Panc1 (cell line): Measurements from ENCODE around the gene CEP164.

ENCODE experiments used
- TF ChIP-seq, protein P1 (sequence below): fragments of 450-650 bp; IDR thresholded peaks from 2 replicates; pipeline ENCODE4 v1.5.1; 2017; ENCODE audit warnings: mild to moderate bottlenecking
- TF ChIP-seq, protein P2 (sequence below), 2 experiments: IDR thresholded peaks; 2 replicates each; pipeline ENCODE4 v1.6.1; 2011 to 2012; ENCODE audit warnings: low read depth in 2 of 2, control low read depth in 1 of 2, low read length in 1 of 2, mild to moderate bottlenecking in 1 of 2, moderate library complexity in 1 of 2; ENCODE audit not compliant: insufficient read depth in 1 of 2

DNA sequence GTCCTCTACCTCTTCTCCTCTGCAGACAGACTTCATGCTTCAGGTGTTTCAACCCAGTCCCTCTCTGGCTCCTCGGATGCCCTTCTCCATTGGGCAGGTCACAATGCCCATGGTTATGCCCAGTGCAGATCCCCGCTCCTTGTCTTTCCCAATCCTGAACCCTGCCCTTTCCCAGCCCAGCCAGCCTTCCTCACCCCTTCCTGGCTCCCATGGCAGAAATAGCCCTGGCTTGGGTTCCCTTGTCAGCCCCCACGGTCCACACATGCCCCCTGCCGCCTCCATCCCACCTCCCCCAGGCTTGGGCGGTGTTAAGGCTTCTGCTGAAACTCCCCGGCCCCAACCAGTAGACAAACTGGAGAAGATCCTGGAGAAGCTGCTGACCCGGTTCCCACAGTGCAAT is 45.8 kb upstream of the CEP164 start:
- TF ChIP-seq, protein P1, sequence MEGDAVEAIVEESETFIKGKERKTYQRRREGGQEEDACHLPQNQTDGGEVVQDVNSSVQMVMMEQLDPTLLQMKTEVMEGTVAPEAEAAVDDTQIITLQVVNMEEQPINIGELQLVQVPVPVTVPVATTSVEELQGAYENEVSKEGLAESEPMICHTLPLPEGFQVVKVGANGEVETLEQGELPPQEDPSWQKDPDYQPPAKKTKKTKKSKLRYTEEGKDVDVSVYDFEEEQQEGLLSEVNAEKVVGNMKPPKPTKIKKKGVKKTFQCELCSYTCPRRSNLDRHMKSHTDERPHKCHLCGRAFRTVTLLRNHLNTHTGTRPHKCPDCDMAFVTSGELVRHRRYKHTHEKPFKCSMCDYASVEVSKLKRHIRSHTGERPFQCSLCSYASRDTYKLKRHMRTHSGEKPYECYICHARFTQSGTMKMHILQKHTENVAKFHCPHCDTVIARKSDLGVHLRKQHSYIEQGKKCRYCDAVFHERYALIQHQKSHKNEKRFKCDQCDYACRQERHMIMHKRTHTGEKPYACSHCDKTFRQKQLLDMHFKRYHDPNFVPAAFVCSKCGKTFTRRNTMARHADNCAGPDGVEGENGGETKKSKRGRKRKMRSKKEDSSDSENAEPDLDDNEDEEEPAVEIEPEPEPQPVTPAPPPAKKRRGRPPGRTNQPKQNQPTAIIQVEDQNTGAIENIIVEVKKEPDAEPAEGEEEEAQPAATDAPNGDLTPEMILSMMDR: no peak
- TF ChIP-seq, protein P2, sequence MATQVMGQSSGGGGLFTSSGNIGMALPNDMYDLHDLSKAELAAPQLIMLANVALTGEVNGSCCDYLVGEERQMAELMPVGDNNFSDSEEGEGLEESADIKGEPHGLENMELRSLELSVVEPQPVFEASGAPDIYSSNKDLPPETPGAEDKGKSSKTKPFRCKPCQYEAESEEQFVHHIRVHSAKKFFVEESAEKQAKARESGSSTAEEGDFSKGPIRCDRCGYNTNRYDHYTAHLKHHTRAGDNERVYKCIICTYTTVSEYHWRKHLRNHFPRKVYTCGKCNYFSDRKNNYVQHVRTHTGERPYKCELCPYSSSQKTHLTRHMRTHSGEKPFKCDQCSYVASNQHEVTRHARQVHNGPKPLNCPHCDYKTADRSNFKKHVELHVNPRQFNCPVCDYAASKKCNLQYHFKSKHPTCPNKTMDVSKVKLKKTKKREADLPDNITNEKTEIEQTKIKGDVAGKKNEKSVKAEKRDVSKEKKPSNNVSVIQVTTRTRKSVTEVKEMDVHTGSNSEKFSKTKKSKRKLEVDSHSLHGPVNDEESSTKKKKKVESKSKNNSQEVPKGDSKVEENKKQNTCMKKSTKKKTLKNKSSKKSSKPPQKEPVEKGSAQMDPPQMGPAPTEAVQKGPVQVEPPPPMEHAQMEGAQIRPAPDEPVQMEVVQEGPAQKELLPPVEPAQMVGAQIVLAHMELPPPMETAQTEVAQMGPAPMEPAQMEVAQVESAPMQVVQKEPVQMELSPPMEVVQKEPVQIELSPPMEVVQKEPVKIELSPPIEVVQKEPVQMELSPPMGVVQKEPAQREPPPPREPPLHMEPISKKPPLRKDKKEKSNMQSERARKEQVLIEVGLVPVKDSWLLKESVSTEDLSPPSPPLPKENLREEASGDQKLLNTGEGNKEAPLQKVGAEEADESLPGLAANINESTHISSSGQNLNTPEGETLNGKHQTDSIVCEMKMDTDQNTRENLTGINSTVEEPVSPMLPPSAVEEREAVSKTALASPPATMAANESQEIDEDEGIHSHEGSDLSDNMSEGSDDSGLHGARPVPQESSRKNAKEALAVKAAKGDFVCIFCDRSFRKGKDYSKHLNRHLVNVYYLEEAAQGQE (IDR thresholded peaks at IDR 0.05; ENCODE audit: insufficient read depth in 1 of 2, low read depth in 2 of 2, low read length in 1 of 2): no peak
